NCI-H1092 (cell line): ENCODE results near the gene PRKAG2.

Experiments used
- DNase-seq: peaks from one replicate; lab custom pipeline; 2025; lab: John Stamatoyannopoulos, UW

PRKAG2 gene

GRCh38 chr7:151614019-151614418, 262.9 kb downstream of the PRKAG2 start:
- no peak for DNase-seq

GRCh38 chr7:151611878-151612277, 265.0 kb downstream of the PRKAG2 start:
- DNase-seq: no peak

- no peak for DNase-seq
Measured at GRCh38 chr7:151611041-151611440, 265.9 kb downstream of the PRKAG2 start.

- no peak for DNase-seq
Measured at GRCh38 chr7:151608031-151608551, 268.8 kb downstream of the PRKAG2 start.

GRCh38 chr7:151607464-151607867, 269.4 kb downstream of the PRKAG2 start:
- DNase-seq: no peak

GRCh38 chr7:151603951-151604350, 273.0 kb downstream of the PRKAG2 start:
- DNase-seq: no peak

GRCh38 chr7:151601521-151602305, 275.2 kb downstream of the PRKAG2 start:
- no peak for DNase-seq

GRCh38 chr7:151600331-151600730, 276.6 kb downstream of the PRKAG2 start:
- DNase-seq: no peak

GRCh38 chr7:151599401-151600227, 277.3 kb downstream of the PRKAG2 start:
- no peak for DNase-seq

GRCh38 chr7:151597541-151598444, 279.1 kb downstream of the PRKAG2 start:
- no peak for DNase-seq

- DNase-seq: no peak
Measured at GRCh38 chr7:151595702-151596350, 281.1 kb downstream of the PRKAG2 start.

GRCh38 chr7:151592868-151593486, 283.9 kb downstream of the PRKAG2 start:
- no peak for DNase-seq

- no peak for DNase-seq
Measured at GRCh38 chr7:151592330-151592729, 284.6 kb downstream of the PRKAG2 start.

GRCh38 chr7:151591866-151592265, 285.0 kb downstream of the PRKAG2 start:
- no peak for DNase-seq

GRCh38 chr7:151590850-151591771, 285.8 kb downstream of the PRKAG2 start:
- DNase-seq: no peak

- DNase-seq: no peak
Measured at GRCh38 chr7:151590071-151590849, 286.7 kb downstream of the PRKAG2 start.

- DNase-seq: no peak
Measured at GRCh38 chr7:151588982-151589381, 287.9 kb downstream of the PRKAG2 start.

GRCh38 chr7:151586531-151587260, 290.2 kb downstream of the PRKAG2 start:
- DNase-seq: no peak
